B cell (primary cell): ENCODE results near the gene ZNF415. TPM values are rescaled to one million over a fixed set of nuclear protein-coding genes. Genes with fewer than 3 reads are reported as not detected.

Experiments
- ATAC-seq: fragments of 200-7000 bp; cut with Tn5 transposase; one replicate; pipeline ENCODE4 v1.10.0; 2021; ENCODE audit warnings: low read depth, mild to moderate bottlenecking, moderate number of reproducible peaks, moderate library complexity
- CTCF ChIA-PET: fragments of 350-600 bp; sonication (Branson Sonifier 250); formaldehyde crosslinking; loops from one replicate; lab custom pipeline; 2021; ENCODE audit warnings: antibody characterized with exemption, inconsistent platforms; lab: Charles Lee
- POLR2A ChIA-PET: fragments of 350-600 bp; sonication (Branson Sonifier 250); formaldehyde crosslinking; loops from one replicate; lab custom pipeline; 2021; ENCODE audit warnings: antibody characterized with exemption; lab: Charles Lee
- DNase-seq: peaks from one replicate; pipeline ENCODE4 v3.0.0; 2013
- H2AFZ ChIP-seq: 2 replicates; pipeline ENCODE4 v1.6.1; 2012; ENCODE audit warnings: mild to moderate bottlenecking, low read depth, low read length; ENCODE audit not compliant: insufficient read depth, poor library complexity, severe bottlenecking
- H3K27ac ChIP-seq, 2 donors: 1 replicate in 1 of 2; 2 replicates in 1 of 2; pipeline ENCODE4 v1.5.1; 2012 to 2013; ENCODE audit warnings: low read length in 2 of 2, mild to moderate bottlenecking in 2 of 2, moderate library complexity in 1 of 2
- H3K27me3 ChIP-seq, 4 experiments: fragments of 200-600 bp in 1 of 4; sonication (generic) in 1 of 4; replicated peaks in 1 of 4; 1 replicate in 2 of 4; 2 replicates in 2 of 4; pipeline versions ENCODE4 v1.6.1 to v1.7.0; 2013 to 2016; ENCODE audit warnings: low read length in 3 of 4, mild to moderate bottlenecking in 2 of 4, mixed read lengths in 1 of 4, moderate library complexity in 1 of 4; ENCODE audit not compliant: insufficient read depth in 4 of 4, control insufficient read depth in 3 of 4; ENCODE audit errors: control extremely low read depth in 1 of 4
- H3K36me3 ChIP-seq, 2 experiments: replicated peaks in 1 of 2; 1 replicate in 1 of 2; 2 replicates in 1 of 2; pipeline versions ENCODE4 v1.6.1 to v1.7.1; 2013; ENCODE audit warnings: low read length in 1 of 2; ENCODE audit not compliant: insufficient read depth in 2 of 2, control insufficient read depth in 1 of 2; ENCODE audit errors: control extremely low read depth in 1 of 2, extremely low read depth in 1 of 2
- H3K4me1 ChIP-seq, 2 donors: fragments of 200-600 bp in 1 of 2; sonication (generic) in 1 of 2; 1 replicate in 1 of 2; 2 replicates in 1 of 2; pipeline versions ENCODE4 v1.5.1 to v1.6.1; 2013 to 2017; ENCODE audit warnings: low read length in 2 of 2; ENCODE audit not compliant: control insufficient read depth in 2 of 2, insufficient read depth in 2 of 2
- H3K4me2 ChIP-seq: replicated peaks from 2 replicates; pipeline ENCODE3; 2012; ENCODE audit warnings: mild to moderate bottlenecking, low read depth, low read length; ENCODE audit not compliant: poor library complexity, severe bottlenecking
- H3K4me3 ChIP-seq, 5 experiments: fragments of 200-600 bp in 1 of 5; sonication (generic) in 1 of 5; 1 replicate in 3 of 5; 2 replicates in 2 of 5; pipeline versions ENCODE4 v1.5.1 to v1.7.0; 2011 to 2016; ENCODE audit warnings: low read length in 4 of 5, mild to moderate bottlenecking in 4 of 5, low read depth in 2 of 5, control low read depth in 1 of 5, moderate library complexity in 1 of 5; ENCODE audit not compliant: insufficient read depth in 1 of 5; ENCODE audit errors: control extremely low read depth in 1 of 5, extremely low read depth in 1 of 5
- H3K79me2 ChIP-seq: fragments of 200-600 bp; sonication (generic); one replicate; pipeline ENCODE4 v1.6.0; 2016; ENCODE audit warnings: low read length; ENCODE audit not compliant: control insufficient read depth, insufficient read depth
- H3K9ac ChIP-seq: fragments of 200-600 bp; sonication (generic); 2 replicates; pipeline ENCODE4 v1.6.1; 2017; ENCODE audit warnings: mild to moderate bottlenecking, low read length, moderate library complexity
- H3K9me3 ChIP-seq, 3 donors: one replicate each; pipeline versions ENCODE4 v1.6.1 to v1.7.1; 2013; ENCODE audit warnings: low read length in 2 of 3; ENCODE audit not compliant: control insufficient read depth in 2 of 3, insufficient read depth in 1 of 3; ENCODE audit errors: control extremely low read depth in 1 of 3
- H4K20me1 ChIP-seq: 2 replicates; pipeline ENCODE4 v1.6.0; 2012; ENCODE audit warnings: mild to moderate bottlenecking, low read length; ENCODE audit not compliant: insufficient read depth, control insufficient read depth, poor library complexity, severe bottlenecking
- H3K27ac Mint-ChIP-seq: one replicate; pipeline ENCODE4 v1.8.0; 2021; ENCODE audit warnings: mixed read lengths
- H3K27me3 Mint-ChIP-seq: one replicate; pipeline ENCODE4 v1.8.0; 2021; ENCODE audit warnings: mixed read lengths
- H3K4me1 Mint-ChIP-seq: one replicate; pipeline ENCODE4 v1.8.0; 2021; ENCODE audit warnings: mixed read lengths
- H3K4me3 Mint-ChIP-seq: one replicate; pipeline ENCODE4 v1.8.0; 2021; ENCODE audit warnings: mixed read lengths
- H3K9me3 Mint-ChIP-seq: one replicate; pipeline ENCODE4 v1.8.0; 2022; ENCODE audit warnings: mixed read lengths; ENCODE audit not compliant: insufficient read depth
- EZH2 ChIP-seq: IDR thresholded peaks from 2 replicates; pipeline ENCODE4 v1.6.1; 2012; ENCODE audit warnings: borderline replicate concordance, low read depth, mild to moderate bottlenecking, moderate library complexity, low read length; ENCODE audit not compliant: insufficient read depth, poor library complexity, severe bottlenecking
- WGBS: methylation state at CpG from one replicate; pipeline ENCODE4 v1.1.5; 2013; ENCODE audit warnings: missing lambda C conversion rate; ENCODE audit not compliant: insufficient coverage; 5-methylcytosine and 5-hydroxymethylcytosine counted together
- intact Hi-C: fragments of 100-400 bp; cut with micrococcal nuclease; formaldehyde crosslinking; loops from one replicate; pipeline ENCODE4 v1.10.0; 2022
- polyA plus RNA-seq: library from polyadenylated mRNA; depleted of rRNA; stranded (reverse); fragments of >200 nt; gene quantifications from 2 replicates; pipeline ENCODE4 v1.2.3, GENCODE V29; 2012
- total RNA-seq, 2 donors: library from RNA; stranded (reverse); fragments of 120-200 nt in 1 of 2; gene quantifications; 1 replicate in 1 of 2; 2 replicates in 1 of 2; pipeline versions ENCODE4 v1.2.3 to v1.2.4, GENCODE V29; 2013 to 2022
- TF ChIP-seq, protein P1 (sequence below): fragments of 200-600 bp; IDR thresholded peaks from one replicate; pipeline ENCODE4 v1.8.0; 2022; ENCODE audit warnings: antibody characterized with exemption, mild to moderate bottlenecking

ZNF415 gene
- total and polyA plus RNA-seq, 2 donors (not counting 1 experiment from before 2014, with no cell fraction given), result 4.2 to 6.7 TPM

DNA sequence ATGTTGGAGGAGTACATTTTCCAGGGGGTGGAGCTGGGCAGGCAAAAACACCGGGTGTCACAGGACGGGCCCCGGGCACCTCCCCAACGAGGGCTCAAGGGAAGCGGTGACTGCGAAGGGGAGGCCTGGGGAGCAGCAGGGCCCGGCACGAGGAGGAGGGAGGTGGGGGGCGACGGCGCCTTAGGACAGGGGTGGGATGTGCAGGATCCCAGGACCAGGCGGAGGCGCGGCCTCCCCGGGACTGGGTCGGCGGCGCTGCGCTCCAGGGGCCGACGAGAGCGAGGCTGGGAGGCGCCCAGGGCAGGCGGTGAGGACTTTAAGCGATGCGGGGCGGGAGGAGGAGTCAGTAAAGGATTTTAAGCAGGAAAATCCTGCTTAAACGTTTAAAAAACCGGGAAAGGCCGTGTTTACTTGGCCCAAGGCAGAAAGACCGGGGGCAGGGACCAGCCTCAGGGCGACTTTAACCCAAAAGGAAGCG lies 29.9 kb downstream of the ZNF415 start:
- Histone ChIP-seq H3K4me1 (peaks cover 14 to 18% of the 10 kb centered on the region in 2 donors), H3K9ac (peak overlapping the region; percentile 92), H2AFZ (peak overlapping the region; percentile 93), H4K20me1 (peaks cover 19% of the 10 kb centered on the region), H3K27me3 (no peaks in the 10 kb centered on the region), H3K4me2 (peak overlapping the region; percentile 88), H3K36me3 (peaks cover 1 to 14% of the 10 kb centered on the region in 2 experiments), H3K27ac (peak overlapping the region; percentile 83 to 93), H3K79me2 (peaks cover 46% of the 10 kb centered on the region), H3K9me3 (peaks cover 0 to 3% (median 0%) of the 10 kb centered on the region in 3 donors), H3K4me3 (peak overlapping the region; percentile 69 to 98 (median 93))
- H3K27me3 Mint-ChIP-seq, result no peaks in the 10 kb centered on the region
- under 1% methylated on average over 33 of the region's 33 CpGs for WGBS
- peak overlapping the region; percentile 97 for H3K4me3 Mint-ChIP-seq
- peak overlapping the region; percentile 96 for H3K27ac Mint-ChIP-seq
- ChIA-PET CTCF (no interaction called here), POLR2A (no interaction called here)
- ATAC-seq (no peak), DNase-seq (no peak)
- no peaks in the 10 kb centered on the region for H3K9me3 Mint-ChIP-seq
- TF ChIP-seq, protein P1, sequence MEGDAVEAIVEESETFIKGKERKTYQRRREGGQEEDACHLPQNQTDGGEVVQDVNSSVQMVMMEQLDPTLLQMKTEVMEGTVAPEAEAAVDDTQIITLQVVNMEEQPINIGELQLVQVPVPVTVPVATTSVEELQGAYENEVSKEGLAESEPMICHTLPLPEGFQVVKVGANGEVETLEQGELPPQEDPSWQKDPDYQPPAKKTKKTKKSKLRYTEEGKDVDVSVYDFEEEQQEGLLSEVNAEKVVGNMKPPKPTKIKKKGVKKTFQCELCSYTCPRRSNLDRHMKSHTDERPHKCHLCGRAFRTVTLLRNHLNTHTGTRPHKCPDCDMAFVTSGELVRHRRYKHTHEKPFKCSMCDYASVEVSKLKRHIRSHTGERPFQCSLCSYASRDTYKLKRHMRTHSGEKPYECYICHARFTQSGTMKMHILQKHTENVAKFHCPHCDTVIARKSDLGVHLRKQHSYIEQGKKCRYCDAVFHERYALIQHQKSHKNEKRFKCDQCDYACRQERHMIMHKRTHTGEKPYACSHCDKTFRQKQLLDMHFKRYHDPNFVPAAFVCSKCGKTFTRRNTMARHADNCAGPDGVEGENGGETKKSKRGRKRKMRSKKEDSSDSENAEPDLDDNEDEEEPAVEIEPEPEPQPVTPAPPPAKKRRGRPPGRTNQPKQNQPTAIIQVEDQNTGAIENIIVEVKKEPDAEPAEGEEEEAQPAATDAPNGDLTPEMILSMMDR, result no peak
- TF ChIP-seq EZH2, result no peak
- peaks cover 37% of the 10 kb centered on the region for H3K4me1 Mint-ChIP-seq
- intact Hi-C loops, result loop anchor here (1.0 to 5.0 kb wide), 13 partner anchors 30 to 805 kb away; partner anchors contain the start of genes ZNF320, ZNF347, ZNF415 and ZNF480

DNA sequence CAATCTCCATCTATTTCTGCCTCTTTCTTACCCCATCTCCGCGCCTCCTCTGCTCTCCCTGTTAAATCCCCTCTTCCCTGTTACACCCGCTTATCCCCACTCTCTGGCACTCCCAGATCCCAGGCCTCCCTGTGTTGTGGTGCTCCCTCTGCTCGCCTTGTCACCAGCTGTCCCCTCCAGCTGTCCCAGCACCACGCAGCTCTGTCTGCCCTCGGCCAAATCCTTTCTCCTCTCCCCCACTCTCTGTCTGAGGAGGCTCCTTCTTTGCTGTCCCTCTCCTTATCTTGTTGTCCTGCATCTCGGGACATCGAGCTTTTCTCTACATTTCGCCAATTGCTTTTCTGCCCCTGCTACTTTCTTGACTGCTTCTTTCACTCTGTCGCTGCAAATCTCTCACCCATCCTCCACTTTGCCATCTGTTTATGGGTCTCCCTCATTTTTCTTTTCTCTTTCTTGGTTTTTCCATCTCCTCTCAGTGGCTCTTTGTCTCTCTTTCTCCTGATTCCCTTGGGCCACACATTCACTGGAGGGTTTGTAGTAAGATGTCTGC lies 30.4 kb downstream of the ZNF415 start:
- no peaks in the 10 kb centered on the region for H3K27me3 ChIP-seq
- H3K4me2 ChIP-seq, result peak overlapping the region; percentile 88
- peak overlapping the region; percentile 96 for H3K27ac Mint-ChIP-seq
- ChIA-PET CTCF (no interaction called here), POLR2A (no interaction called here)
- H3K4me1 Mint-ChIP-seq, result peaks cover 42% of the 10 kb centered on the region
- H3K9ac ChIP-seq, result peak overlapping the region; percentile 92
- peaks cover 14 to 18% of the 10 kb centered on the region in 2 donors for H3K4me1 ChIP-seq
- H3K4me3 ChIP-seq, result peak overlapping the region; percentile 51 to 98 (median 93)
- H4K20me1 ChIP-seq, result peaks cover 24% of the 10 kb centered on the region
- peaks cover 0 to 4% (median 0%) of the 10 kb centered on the region in 3 donors for H3K9me3 ChIP-seq
- H2AFZ ChIP-seq, result peak overlapping the region; percentile 93
- intact Hi-C loops, result loop anchor here (2.0 to 5.0 kb wide), 3 partner anchors 31 to 575 kb away; partner anchors contain the start of genes ZNF415, ZNF808 and ZNF888
- H3K36me3 ChIP-seq, result peaks cover 4 to 19% of the 10 kb centered on the region in 2 experiments
- peak overlapping the region; percentile 97 for H3K4me3 Mint-ChIP-seq
- ATAC-seq (no peak), DNase-seq (no peak)
- H3K9me3 Mint-ChIP-seq, result no peaks in the 10 kb centered on the region
- peak overlapping the region; percentile 83 to 93 for H3K27ac ChIP-seq
- WGBS, result 73% methylated on average over 10 of the region's 10 CpGs
- no peaks in the 10 kb centered on the region for H3K27me3 Mint-ChIP-seq
- no peak for TF ChIP-seq EZH2
- TF ChIP-seq, protein P1, result no peak
- peaks cover 51% of the 10 kb centered on the region for H3K79me2 ChIP-seq
